ENCODE data around the gene PRRT2.

PRRT2 gene

DNA sequence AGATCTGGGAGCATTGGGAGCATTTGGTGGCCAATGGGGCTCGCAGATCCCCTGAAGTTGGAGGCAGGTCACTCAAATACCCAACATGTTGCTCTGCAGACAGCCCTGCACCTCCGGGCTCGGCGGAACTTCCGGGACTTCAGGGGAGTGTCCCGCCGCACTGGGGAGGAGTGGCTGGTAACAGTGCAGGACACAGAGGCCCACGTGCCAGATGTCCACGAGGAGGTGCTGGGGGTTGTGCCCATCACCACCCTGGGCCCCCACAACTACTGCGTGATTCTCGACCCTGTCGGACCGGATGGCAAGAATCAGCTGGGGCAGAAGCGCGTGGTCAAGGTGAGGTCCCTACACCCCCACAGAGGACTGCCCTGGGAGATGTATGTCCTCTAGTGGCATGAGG, 24.6 kb downstream of the PRRT2 start:
- DNase-seq, result no peak

DNA sequence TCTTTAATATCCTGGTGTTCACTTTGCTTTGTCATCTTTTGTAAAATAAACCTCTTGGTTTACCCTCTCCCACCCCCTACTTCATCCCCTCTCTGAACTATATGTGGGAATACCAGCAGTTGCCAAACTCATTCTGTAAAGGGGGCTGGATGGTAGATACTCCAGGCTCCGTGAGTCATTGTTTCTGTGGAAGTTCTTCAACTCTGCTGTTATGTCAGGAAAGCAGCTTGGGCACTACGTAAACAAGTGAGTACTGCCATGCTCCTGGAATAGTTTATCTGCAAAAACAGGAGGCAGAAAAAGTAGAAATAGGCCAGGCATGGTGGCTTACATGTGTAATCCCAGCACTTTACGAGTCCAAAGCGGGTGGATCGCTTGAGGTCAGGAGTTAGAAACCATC, 25.8 kb downstream of the PRRT2 start:
- no peak for DNase-seq

DNA sequence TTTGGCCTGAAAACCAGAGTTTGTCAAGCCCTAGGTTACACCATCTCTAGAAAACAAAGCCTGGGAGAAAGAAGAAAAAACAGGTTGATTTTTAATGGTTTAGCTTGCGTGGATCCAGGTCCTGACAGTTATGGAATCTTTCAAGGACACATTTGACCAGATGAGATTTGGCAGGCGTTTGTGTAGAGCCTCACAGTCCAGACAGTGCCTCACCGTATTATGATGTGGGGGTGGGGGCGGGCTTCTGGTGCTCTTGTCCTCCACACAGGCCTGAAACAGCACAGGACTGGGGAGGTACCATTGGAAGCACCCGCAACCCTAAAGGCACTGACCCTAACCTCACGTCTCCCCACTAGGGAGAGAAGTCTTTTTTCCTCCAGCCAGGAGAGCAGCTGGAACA, 27.8 kb downstream of the PRRT2 start:
- DNase-seq, result no peak

DNA sequence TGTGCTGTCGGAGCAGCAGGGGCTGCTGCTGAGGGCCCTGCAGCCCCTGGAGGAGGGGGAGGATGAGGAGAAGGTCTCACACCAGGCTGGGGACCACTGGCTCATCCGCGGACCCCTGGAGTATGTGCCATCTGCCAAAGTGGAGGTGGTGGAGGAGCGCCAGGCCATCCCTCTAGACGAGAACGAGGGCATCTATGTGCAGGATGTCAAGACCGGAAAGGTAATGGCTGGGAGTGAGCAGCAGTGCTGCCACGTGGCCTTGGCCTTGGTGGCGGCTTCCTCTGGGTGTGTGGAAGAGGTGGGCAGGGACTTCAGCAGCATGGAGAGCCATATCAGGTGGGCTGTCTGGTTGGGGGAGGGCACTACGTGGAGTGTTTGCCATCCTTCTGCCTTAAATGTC, 28.2 kb downstream of the PRRT2 start:
- no peak for DNase-seq

DNA sequence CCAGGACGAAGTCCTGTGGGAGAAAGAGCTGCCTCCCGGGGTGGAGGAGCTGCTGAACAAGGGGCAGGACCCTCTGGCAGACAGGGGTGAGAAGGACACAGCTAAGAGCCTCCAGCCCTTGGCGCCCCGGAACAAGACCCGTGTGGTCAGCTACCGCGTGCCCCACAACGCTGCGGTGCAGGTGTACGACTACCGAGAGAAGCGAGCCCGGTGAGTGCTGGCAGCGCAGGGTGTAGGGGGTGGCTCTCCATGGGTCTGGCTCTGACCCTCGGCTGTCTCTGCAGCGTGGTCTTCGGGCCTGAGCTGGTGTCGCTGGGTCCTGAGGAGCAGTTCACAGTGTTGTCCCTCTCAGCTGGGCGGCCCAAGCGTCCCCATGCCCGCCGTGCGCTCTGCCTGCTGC, 29.6 kb downstream of the PRRT2 start:
- no peak for DNase-seq

DNA sequence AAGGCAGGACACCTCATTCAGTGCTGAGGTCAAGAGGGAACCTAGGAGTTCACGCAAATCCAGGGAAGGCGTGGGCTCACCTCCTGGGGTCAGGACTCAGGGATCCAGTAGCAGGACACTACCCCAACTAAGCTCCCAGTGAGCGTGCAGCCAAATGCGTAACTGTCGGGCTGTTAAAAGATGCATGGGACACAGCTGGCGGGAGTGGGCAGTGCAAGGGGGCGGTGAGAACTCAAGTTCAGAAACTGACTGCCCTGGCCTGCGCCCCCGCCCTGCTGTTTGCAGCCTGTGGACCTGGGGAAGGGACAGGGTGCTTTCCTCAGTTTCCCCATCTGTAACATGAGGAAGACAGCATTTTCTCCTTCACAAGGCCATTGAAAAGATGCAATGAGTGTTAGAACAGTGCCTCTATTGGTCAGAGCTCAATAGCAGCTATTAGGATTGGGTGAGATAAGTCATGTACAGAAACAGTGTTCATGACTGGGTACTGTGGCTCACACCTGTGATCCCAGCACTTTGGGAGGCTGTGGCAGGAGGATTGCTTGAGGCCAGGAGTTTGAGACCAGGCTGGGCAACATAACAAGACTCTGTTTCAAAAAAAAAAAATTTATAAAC, 30.8 kb downstream of the PRRT2 start:
- no peak for DNase-seq

DNA sequence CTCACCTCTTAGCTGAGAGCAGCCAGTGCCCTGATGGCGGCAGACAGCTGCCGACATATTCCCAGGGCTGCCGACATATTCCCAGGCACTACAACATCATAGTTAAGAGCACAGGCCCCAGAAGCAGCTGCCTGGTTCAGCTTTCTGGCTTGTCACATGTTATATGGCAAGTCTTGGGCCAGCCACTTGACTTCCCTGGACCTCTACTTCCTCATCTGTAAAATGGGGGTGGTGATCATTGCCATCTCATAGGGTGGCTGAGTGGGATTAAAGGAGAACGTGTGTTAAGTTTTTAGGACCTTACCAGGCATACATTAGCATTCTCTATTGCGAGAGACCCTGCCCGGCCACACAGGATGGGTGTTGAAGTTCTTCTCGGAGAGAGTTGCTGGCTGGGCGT, 31.9 kb downstream of the PRRT2 start:
- DNase-seq, result no peak

DNA sequence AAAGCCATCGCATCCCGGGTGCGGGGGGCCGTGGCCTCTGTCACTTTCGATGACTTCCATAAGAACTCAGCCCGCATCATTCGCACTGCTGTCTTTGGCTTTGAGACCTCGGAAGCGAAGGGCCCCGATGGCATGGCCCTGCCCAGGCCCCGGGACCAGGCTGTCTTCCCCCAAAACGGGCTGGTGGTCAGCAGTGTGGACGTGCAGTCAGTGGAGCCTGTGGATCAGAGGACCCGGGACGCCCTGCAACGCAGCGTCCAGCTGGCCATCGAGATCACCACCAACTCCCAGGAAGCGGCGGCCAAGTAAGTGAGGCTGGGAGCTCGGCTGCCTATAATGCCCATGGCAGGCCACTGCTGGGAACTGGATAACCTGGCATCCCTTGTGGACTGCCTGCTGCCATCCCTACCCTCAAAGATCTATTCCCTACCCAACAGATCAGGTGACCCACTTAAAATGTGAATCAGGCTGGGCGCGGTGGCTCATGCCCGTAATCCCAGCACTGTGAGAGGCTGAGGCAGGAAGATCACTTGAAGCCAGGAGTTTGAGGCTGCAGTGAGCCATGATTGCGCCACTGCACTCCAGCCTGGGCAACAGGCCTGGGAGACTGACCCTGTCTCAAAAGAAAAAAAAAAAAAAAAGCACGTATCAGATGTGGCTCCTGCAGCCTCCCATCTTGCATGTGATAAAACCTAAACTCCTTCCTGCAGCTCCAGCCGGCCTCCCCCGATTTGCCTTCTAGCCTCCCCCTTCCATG, 32.8 kb downstream of the PRRT2 start:
- no peak for DNase-seq

DNA sequence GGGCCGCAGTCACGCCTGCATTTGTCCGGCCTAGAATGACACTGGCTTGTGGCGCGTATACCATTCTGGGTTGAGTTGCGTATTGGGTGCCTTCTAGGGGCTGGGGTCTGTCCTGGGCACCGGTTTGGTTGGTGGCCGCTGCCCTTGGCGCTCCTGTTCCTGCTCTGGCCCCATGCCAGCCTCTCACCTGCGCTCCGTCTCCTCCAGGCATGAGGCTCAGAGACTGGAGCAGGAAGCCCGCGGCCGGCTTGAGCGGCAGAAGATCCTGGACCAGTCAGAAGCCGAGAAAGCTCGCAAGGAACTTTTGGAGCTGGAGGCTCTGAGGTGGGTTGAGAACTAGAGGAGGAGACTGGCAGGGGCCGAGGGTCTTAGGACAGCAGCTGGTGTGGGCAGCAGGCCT, 33.7 kb downstream of the PRRT2 start:
- no peak for DNase-seq

DNA sequence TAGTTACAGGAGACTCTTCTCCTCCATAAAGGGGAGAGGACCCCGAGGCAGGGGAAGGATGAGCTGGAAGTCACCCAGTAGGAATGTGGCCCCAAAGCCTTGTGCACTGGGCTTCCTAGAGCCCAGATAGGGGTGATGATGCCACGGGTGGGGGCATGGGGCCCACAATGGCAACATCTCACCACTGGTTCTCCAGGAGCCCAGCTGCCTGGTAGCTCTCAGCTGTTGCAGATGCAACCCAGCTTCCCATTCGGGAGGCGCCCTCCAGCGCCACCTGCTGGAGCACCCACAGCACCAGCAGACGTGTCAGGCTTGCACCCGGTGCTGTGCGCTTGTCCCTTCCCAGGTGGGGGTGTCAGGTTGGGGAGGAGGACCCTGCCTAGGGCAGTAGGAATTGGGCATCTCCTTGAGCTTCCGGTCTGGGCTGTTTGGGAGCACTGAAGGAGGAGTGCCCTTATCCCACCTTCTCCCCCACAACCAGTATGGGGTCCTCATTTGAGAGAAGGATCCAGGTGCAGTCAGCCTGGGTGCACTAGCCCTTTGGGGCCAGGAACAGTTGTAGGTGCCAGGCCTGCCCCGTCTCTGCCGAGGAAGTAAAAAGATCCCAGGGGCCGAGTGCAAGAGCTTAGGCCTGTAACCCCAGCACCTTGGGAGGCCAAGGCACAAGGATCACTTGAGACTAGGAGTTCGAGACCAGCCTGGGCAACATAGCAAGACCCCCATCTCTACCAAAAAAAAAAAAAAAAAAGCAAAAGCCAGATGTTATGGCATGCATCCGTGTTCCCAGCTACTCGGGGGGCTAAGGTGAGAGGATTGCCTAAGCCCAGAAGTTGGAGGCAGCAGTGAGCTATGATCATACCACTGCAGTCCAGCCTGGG, 36.7 kb downstream of the PRRT2 start:
- peak; percentile 57 for DNase-seq

DNA sequence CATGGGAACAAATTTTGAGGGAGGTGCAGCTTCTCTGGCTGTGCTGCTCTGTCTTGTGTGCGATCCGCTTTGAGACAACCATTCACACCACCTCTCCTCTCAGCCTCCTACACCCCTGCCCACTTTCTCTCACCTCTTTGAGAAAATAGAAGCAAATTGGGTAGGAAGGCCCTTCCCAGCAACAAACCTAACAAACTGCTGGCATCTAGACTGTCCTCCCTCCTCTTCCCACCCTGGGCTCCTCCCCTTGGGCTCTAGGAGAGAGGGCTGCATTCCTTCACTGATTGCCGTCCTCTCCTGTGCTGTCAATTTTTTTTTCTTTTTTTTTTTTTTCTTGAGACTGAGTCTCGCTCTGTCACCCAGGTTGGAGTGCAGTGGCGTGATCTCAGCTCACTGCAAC, 37.5 kb downstream of the PRRT2 start:
- no peak for DNase-seq

DNA sequence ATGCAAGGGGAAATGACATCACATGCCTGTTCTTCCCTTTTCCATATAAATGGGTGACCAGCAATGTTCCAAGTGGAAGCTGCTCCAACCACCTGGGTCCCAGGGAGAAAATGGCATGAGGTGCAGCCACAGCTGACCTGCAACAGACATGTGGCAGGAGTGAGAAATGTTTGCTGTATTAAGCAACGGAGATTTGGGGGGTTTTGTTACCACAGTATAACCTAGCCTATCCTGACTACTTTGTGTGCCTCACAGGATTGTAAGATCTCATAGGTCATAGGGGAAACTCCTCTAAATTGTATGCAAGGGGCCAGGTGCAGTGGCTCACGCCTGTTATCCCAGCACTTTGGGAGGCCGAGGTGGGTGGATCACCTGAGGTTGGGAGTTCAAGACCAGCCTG, 39.0 kb downstream of the PRRT2 start:
- DNase-seq, result no peak

DNA sequence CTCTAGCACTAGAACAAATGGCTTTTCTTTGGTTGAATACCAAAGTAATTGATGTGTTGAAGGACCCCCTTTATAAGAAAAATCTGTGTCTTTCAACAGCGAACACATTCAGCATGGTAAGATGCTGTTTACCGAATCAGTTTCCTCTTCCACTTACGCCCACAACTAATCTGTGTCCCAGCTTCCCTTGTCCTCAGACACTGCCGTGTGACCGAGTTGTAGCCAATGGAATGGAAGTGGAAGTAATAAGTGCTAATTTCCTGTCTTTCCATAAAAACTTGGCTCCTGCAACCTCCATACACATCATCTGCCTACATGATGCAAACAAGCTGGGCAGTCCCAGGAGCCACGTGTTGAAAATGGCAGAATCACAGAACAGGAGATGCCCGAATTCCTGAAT, 40.7 kb downstream of the PRRT2 start:
- no peak for DNase-seq

DNA sequence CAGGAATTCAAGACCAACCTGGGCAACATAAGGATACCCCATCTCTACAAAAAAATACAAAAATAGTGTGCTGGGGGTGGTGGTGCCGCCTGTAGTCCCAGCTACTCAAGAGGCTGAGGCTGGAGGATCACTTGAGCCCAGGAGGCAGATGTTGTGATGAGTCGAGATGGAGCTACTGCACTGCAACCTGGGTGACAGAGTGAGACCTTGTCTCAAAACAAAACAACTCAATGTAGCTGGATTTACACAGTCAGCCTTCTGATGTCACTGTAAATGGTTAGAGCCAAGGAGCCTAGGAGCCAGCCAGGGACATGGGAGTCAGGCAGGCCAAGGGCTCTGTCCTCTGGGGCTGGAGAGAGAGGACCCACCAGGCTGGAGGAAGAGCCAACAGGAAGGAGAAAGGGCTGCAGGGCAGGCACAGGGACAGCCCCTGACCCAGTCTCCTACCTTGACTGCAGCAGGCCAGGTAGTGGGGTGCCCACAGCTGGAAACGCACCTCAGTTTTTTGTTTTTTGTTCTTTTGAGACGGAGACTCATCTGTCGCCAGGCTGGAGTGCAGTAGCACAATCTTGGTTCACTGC, 42.6 kb downstream of the PRRT2 start:
- DNase-seq, result no peak

DNA sequence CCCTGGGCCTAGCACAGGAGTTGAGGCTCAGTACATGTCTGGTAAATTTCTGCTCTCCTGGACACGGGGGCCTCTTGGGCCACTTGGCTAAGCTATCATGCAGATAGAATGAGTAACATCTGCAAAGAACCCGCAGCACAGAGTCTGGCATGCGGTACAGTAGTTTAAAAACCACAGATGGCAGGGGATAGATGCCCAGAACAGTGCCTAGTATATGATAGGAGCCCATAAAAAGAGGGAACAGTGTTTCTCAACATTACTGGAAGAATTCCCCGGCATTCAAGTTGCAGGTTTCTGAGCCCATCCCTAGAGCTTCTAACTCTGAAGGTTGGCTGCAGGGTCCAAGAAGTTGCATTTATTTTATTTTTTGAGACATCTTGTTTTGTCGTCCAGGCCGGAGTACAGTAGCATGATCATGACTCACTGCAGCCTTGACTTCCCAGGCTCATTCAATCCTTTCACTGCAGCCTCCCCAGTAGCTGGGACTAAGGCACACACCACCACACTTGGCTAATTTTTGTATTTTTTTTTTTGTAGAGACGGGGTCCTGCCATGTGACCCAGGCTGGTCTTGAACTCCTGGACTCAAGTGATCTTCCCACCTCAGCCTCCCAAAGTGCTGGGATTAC, 45.3 kb downstream of the PRRT2 start:
- DNase-seq, result no peak

DNA sequence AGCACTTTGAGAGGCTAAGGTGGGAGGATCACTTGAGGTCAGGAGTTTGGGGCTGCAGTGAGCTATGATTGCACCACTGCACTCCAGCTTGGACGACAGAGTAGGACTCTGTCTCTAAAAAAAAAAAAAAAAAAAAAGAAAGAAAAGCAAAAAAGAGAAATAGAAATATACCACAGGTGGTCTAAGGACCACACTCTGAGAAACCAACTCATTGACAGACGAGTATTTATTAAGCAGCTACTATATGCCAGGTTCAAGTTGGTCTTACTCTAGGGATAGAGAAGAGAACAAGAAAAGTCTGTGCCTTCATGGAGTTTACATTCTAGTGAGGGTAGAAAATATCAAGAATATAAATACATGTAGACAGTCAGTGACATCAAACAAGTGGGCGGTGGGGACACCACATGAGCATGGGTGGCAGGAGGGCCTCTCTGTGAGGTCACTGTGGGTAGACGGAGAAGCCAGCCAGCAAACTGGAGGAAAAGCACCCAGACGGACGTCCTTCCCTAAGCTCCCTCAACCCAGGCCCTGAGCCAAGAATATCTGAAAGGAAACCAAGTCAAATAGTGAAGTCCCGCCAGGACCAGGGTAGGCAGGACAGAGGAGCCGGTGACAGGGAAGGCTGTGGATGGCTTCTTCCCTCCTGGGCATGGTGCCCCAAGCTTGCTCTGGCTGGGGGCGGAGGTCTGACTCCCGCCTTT, 46.3 kb downstream of the PRRT2 start:
- DNase-seq, result no peak

DNA sequence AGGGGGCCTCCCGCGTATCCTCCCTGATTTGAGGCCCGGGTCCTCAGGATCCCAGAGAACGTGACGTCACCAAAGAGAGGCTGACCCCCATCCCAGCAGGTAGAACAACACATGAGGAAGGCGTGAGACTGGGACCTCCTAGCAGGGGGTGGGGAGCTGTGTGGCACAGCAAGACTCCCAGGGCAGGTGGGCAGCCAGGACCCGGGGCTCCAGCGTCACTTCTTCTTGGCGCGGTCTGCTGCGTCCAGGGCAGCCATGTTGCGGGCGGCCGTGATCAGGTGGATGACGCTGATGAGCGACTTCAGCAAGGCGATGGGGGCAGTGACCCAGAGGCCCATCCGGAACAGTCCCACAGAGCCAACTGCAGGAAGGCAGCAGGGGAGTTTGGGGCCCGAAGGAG, 47.0 kb downstream of the PRRT2 start:
- no peak for DNase-seq

DNA sequence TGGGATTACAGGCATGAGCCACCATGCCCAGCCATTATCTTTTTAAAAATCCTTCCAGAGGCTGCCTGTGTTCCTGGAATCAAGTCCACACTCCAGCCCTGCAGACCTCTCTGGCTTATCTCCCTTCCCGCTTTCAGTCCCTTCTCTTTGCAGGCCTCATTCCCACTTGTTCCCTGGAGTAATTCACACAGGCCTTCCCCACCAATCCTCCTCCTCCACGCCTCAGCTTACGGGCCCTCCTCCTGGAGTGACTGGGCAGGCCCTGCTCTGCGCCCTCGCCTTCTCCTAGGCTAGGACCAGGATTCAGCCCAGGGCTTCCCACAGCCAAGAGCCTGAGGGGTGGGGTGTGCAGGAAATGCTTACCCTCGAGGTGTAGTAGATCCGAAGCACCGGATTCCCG, 48.2 kb downstream of the PRRT2 start:
- no peak for DNase-seq

DNA sequence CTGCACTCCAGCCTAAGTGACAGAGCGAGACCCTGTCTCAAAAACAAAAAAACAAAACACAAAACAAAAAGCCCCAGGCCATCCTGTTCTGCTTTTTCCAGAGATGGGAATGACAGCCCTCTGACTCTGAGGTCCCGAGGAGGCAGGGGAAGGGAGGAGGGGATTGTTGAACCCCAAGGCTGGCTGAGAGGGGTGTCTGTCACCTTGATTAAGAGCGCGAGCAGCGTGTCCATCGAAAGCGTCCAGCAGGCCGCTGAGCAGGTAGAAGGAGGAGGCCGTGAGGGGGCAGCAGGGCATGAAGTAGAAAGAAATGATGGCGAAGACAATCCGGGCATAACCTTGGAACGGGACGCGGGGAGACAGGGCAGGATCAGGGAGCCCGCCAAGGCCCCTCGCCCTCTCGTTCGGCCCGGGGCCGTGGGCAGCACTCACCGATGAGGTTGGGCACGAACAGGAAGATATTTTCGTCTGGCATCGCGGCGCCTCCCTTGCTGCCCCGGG, 50.4 kb downstream of the PRRT2 start:
- DNase-seq, result no peak

DNA sequence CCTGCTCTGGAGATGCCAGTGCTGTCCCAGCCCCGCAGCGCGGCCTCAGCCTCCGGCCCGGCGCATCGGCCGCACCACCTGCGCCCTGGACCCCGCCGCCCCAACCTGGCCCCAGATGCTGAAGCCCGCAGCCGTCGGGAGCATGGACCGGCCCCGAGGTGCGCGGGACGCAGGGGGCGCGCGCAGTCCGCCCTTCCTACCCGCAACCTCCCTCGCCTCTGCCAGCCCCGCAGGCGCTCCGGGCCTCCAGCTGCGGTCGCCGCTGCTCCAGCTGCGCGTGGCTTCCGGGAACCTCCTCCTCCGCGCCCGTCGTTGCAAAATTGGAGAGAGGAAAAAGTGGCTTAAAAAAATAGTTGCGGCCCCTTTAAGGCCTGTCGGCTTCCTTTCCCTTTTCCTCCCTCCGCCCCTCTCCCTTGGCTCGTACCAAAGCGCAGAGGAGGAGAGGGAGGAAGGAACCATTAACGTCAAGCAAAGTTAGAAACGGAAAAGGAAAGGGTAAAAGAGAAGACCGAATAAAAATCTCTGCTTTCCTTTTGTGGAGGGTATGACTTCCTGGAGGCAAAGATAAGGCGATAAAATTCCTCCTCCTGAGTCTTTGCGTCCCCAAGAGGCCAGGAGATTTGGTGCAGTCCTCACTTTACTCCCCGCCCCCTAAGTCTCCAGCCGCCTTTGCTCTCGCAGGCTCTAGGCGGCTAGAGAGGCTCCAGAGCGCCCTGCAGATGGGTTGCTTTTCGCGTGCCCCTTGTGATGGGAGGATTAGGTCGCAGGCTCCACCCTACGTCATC, 51.1 kb downstream of the PRRT2 start, which contains the start of gene CDIPT:
CDIPT (minus strand) TSS at position 343 of the 785 bp plus-strand sequence. CDS start 369 bp downstream, outside the sequence.
- peak; percentile 91 for DNase-seq

DNA sequence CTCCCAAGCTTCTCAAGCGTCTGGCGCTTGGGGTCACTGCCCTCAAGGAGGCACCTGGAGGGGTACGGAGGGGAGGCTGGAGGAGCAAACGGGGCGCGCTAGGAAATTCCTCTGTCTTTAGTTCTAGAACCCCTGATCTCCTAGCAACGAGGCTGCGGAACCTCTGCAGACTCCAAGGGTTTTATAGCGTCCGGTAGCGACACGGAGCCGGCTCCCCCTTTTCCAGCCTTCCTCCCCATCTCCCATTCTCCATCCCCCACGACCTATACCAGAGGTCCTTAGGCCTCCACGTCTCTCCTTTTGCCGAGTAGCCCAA, 51.6 kb downstream of the PRRT2 start:
- no peak for DNase-seq

All from NK-92 treated with Interleukin-12 subunit alpha and Interleukin-12 subunit beta, amount 100 ng/mL, for 24 hours (cell line).